HG03139 (cell line): ENCODE data around the gene KCNQ1OT1.

ENCODE experiments used
- ATAC-seq: cut with Tn5 transposase; IDR thresholded peaks from one replicate; pipeline ENCODE4 v1.9.1; 2021; ENCODE audit not compliant: unreplicated experiment

The KCNQ1OT1 gene

DNA sequence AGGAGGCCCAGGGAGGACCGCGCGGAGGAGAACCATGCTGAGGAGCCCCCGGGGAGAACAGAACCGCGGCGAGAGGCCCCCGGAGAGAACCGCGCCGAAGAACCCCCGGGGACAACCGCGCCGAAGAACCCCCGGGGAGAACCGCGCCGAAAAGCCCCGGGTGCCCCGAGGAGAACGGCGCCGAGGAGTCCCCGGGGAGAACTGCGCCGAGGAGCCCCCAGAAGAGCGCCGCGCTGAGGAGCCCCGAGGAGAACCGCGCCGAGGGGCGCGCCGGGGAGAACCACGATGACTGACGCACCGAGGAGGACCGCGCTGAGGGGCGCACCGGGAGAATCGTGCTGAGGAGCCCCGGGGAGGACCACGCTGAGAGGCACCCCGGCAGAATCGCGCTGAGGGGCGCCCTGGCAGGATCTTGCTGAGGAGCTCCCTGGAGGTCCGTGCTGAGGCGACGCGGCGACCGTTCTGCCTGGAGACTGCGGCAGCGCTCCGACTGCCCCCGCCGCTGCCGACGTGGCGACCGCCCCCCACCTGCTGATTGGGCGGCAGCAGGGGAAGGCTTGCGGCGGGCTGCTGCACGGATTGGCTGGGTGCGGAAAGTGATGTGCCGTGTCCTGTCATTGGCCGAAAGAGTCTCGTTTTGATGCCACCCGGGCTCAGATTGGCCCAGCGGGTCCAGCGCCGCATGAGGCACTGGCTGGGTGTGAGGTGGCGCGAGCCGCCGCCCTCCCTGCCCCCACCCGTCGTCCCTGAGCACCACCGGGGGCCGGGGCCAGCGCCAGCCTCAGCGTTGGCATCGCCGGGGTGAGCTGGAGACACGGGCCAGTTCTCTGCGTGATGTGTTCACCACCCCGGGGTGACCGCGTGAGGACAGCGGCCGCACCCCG lies at the start of gene KCNQ1OT1:
Gene KCNQ1OT1, minus strand, starts transcription at position 464 of the 884 bp plus-strand sequence.
- ATAC-seq: peak; percentile 82

DNA sequence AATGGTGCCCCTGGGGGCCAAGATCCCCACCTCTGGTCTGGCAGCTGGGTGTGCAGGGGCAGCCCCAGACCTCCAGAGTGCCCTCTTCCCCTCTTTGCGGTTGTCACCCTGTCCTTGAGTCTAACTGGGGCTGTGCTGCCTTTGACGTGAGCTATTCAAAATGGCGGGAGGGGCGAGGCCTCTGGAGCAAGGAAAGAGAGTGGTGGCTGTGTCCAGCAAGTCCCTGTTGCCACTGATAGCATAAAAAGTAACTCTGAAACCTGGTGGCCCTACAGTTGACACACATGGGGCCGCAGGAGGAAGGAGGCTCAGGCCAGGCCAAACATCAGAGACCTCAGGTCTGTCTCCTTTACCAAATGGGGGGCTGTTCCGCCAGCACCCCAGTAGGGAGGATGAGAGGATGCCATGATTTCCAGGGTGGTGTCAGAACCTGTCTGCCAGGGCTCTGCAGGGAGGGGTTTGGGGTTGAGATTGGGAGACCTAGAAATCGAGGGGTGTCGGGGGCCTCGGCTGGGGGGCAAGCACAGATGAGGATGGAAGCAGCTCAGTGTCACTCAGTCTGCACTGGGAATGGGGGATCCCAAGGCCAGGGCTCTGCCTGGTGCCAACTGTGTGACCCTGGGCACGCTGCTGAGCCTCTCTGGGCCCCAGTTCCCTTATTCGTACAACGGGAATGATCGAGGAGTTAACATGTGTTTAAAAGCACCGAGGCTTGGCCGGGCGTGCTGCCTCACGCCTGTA lies 49.2 kb upstream of the KCNQ1OT1 start:
- no peak for ATAC-seq

DNA sequence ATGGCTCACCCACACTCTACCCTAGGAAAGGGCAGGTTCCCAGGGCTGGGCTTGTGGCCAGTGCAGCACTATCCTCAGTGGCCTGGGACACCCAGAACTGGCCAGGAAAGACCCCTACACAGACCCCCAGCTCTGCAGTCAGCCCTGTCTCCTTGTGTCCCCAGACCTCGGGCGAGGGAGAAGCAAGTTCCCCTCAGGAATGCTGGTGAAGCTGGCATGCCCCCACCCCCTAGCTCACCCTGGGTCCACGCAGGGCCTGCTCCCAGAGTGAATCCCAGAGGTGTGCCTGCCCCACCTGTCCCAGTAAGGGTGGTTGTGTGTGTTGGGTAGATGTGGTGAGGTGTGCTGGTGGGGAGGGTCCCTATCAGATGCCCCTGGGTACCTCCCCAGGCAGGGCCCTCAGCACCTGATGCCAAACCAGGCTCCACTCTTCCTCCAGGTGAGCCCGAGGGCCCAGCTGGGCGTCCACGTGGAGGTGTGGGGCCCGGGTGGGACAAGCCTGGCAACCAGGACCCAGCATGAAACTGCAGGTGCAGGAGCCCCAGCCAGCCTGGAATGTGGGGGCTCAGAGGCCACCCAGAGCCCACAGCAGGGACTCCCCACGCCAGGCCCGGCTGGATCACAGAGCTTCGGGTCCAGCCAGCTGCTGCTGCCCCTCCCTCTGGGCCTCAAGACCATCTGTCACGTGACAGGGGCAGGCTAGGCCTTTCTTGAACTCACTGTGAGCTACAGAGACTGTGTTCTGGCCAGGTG lies 48.4 kb upstream of the KCNQ1OT1 start:
- ATAC-seq: no peak

DNA sequence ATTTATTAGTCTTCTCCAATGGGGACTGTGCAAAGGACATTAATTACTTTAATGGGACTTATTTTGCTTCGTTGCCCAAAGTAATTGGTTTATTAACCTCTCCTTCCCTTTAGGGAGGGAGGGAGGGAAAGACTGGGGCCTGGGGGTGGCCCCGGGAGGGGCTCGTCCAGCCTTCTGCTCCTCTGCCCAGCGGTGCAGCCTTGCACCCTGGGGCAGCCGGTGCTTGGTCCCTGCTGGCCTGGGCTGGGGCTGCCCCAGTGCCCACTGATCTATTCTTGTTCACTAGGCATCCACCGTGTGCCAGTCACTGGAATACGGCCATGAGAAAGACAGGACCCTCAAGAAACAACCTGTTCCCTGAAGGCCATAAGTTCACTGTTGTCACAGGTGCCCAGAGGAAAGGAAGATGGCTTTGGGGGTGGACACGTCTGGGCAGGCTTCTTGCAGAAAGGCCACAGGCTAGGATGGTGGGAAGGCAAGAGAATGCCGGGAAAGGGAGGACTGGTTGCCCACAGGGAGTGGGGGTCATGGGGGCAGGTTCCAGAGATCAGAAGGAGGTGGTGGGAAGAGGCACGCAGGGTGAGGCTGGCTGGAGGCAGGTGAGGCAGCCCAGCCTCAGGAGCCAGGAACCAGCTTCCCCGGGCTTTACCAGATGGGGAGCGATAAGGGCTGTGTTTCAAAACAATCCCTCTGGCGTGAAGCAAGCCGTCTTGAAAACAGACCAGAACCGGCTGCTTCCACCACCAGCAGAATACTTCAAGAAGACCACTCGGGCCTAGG lies 47.6 kb upstream of the KCNQ1OT1 start:
- ATAC-seq: no peak

- no peak for ATAC-seq
Measured at GRCh38 chr11:2746401-2747247, 46.8 kb upstream of the KCNQ1OT1 start.

GRCh38 chr11:2745511-2745910 lies 45.7 kb upstream of the KCNQ1OT1 start:
- ATAC-seq: no peak

- ATAC-seq: no peak
Measured at GRCh38 chr11:2744166-2744565, 44.4 kb upstream of the KCNQ1OT1 start.

DNA sequence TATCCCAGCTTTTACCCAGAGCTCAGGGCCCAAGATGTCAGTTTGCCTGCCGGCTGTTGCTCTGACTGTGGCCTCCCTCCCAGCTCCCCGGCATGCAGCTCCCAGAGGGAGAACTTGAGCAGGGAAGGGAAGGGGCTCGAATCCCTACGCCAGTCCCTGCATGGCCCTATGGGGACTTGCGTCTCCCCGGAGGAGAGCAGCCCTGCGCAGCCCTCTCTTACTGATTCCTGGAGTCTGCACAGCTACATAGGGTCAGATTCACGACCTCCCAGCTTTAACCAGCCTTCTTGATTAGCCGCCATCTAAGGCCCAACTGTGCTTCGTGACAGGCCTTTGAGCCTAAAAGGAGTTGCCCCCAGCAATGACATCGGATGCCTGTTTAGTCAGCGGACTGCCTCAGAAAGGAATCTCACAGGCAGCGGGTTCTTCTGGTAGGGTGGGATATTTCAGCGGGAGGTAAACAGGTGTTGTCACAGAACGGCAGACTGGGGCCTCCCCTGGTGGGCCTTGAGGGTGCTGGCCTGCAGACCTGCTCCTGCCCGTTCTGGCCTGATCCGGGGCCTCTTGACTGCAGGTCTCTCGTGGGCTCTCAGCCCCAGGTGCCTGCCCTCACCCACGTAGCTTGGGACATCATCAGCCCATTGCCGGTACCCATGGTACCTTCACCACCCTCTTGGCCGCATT lies 43.8 kb upstream of the KCNQ1OT1 start:
- no peak for ATAC-seq

DNA sequence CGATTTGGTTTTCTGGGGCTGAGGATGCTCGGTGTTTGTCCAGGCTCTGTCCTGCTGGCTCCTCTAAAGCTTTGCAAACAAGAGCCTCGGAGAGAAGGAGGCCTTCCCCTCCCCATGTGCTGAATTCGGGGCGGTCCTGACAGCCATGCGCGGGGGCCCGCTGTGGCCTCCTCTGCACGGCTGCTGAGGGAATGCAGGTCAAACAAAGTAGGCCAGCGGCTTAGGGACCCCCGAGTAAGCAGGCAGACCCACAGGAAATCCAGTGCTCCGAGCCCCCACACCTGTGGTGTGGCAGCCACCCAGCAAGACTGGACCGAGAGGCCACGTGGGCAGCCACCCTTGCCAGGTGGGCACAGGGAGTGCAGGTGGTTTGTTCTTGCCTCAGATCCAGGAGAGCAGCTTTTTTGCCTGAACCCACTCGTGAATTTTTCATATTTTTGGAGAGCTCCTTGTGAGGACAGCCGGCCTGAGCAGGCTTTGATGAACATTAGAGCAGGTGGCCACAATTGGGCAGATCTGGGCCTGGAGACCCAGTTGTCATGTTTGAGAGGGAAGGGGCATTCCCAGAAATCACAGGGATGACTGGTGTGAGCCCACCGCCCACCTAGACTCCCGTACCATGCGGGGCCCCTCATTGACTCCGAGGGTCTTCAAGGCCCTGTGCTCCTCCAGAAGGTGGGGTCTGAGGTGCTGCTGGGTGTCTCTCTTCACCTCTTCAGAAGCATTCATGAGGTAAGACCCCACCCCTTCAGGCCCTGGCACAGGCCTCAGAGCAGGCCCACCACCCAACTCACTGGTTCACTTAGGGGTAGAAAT lies 43.0 kb upstream of the KCNQ1OT1 start:
- no peak for ATAC-seq

GRCh38 chr11:2742201-2742600 lies 42.4 kb upstream of the KCNQ1OT1 start:
- no peak for ATAC-seq

DNA sequence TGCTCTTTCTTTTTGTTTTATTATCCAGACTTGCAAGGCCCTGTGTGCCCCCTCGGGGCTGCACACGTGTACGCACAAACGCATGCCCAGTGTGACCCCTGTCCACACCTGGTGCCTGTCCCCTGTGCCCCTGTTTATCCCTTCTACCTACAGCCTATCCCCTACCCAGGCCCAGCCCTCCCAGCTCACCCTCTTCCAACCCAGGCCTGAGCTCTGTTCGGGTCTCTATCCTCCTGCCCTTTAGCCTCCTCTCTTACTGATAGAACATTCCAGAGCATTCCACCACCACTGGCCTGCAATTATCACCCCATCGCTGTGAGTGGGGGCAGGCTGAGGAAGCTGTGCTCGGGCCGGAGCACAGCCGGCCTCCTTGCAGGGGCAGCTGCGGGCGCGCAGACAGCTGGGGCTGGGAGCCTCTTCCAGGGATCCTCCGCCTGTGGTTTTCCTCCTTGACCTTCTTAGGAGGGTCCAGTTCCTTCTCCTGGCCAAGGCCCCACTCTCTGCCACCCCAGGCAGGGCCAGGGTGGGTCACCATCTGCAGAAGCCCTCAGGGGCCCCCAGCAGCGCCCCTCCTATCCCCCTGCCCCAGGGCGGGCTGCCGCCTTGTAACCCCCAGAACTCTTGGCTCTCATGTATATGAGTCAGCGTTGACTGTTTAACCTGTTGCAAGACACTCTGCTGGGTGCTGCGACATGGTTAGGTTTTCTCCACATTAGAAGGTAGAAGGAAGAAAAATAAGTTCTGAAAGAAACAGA lies 41.8 kb upstream of the KCNQ1OT1 start:
- ATAC-seq: no peak

- no peak for ATAC-seq
Measured at GRCh38 chr11:2741006-2741376, 41.2 kb upstream of the KCNQ1OT1 start.

GRCh38 chr11:2740275-2740940 lies 40.6 kb upstream of the KCNQ1OT1 start:
- ATAC-seq: no peak

- no peak for ATAC-seq
Measured at GRCh38 chr11:2739531-2740274, 39.9 kb upstream of the KCNQ1OT1 start.

DNA sequence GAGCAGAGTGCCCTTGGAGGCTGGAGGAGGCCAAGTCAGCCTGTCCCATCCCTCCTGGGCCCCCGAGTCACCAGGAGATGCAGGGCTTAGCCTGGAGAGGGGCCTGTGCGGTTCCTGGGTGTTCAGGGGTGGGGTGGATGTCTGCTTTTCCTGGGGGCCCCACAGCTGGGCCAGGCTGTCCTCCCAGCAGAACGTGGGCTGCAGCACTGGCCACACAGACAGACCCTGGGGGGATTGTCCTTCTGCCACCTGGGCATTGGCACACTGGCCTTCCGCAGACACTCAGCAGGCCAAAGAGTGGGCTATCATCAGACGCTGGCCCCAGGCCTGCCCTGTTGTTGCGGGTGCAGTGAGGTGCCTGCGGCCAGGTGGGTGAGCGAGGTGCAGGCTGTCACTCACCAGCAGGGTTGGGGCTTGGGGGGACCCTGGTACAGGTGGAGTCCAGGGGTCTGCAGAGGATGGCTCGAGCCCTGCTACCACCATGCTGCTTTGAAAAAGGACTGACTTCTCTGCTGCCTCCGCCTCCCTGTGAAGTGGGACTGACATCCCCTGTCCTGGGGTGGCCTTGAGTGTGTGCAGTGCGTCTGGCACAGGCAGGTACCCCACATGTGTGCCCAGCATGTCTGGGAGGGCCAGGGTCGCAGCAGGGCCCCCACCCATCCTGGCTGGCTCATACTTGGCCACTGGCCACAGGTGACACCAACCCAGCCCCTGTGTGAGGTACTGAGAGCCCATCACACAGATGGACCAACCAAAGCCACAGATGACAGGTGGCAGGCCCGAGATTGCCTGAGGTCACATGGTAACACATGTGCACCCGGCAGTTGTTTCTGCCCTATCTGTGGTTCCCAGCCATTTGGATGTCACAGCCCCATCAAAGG lies 39.0 kb upstream of the KCNQ1OT1 start:
- ATAC-seq: no peak

DNA sequence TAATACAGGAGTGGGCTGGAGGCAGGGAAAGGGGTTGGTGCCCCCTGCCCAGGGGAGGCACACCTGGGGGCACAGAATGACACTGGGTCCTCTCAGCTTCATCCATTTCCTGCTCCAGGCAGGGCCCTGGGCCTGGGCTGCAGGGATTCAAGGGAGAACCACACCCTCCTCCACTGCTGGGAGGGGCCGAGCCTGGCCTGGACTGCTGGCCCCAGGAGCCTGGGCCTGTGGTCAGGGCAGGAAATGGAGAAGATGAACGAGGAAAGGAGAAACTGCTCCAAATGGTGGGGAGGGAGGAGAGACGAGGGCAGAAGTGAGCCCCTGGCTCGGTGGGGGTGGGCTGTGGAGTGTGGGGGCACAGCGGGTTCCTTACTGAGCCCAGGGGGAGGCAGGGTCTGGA lies 38.1 kb upstream of the KCNQ1OT1 start:
- ATAC-seq: no peak
